Hematopoietic multipotent progenitor cell (in vitro differentiated cells): Measurements from ENCODE around the gene NAA25. TPM values are rescaled to one million over a fixed set of nuclear protein-coding genes. Genes with fewer than 3 reads are reported as not detected.
"Not testable (repeated sequence)": the region's sequence is repeated elsewhere in the genome, so short reads cannot be mapped to it uniquely, and the experiment has no call there.

ENCODE experiments used
- DNase-seq, 3 donors: peaks; one replicate each; pipeline ENCODE4 v3.0.0-alpha.2; 2011 to 2015; ENCODE audit warnings: low read depth in 2 of 3, low spot score in 2 of 3
- total RNA-seq: library from RNA; depleted of rRNA; stranded (reverse); fragments of >200 nt; gene quantifications from one replicate; pipeline ENCODE4 v1.2.3, GENCODE V29; 2012

The NAA25 gene
- total RNA-seq, 1 donor: 9.7 TPM

- no peak for DNase-seq
Measured at GRCh38 chr12:112066566-112066965, 42.0 kb downstream of the NAA25 start.

GRCh38 chr12:112063273-112063672, 45.3 kb downstream of the NAA25 start:
- no peak for DNase-seq

GRCh38 chr12:112061137-112061536, 47.4 kb downstream of the NAA25 start:
- DNase-seq: no peak

GRCh38 chr12:112049351-112049750, 59.2 kb downstream of the NAA25 start:
- no peak for DNase-seq

- no peak for DNase-seq
Measured at GRCh38 chr12:112046003-112046402, 62.6 kb downstream of the NAA25 start.

GRCh38 chr12:112036614-112037013, 72.0 kb downstream of the NAA25 start:
- DNase-seq: not testable (repeated sequence)

- no peak for DNase-seq
Measured at GRCh38 chr12:112035219-112035785, 73.3 kb downstream of the NAA25 start.

GRCh38 chr12:112032292-112032691, 76.3 kb downstream of the NAA25 start:
- DNase-seq: no peak

- no peak for DNase-seq
Measured at GRCh38 chr12:112031472-112031871, 77.1 kb downstream of the NAA25 start.

GRCh38 chr12:112029301-112029700, 79.3 kb downstream of the NAA25 start:
- peak in 2 of 3 donors; percentile 27 to 65 for DNase-seq

GRCh38 chr12:112025808-112026375, 82.7 kb downstream of the NAA25 start:
- DNase-seq: no peak

GRCh38 chr12:112023759-112024396, 84.7 kb downstream of the NAA25 start:
- DNase-seq: no peak

GRCh38 chr12:112022241-112023016, 86.2 kb downstream of the NAA25 start:
- DNase-seq: no peak

- no peak for DNase-seq
Measured at GRCh38 chr12:112020947-112021457, 87.6 kb downstream of the NAA25 start.

- DNase-seq: no peak
Measured at GRCh38 chr12:112018571-112019237, 89.9 kb downstream of the NAA25 start.

GRCh38 chr12:112017041-112017440, 91.5 kb downstream of the NAA25 start:
- DNase-seq: no peak

GRCh38 chr12:112015938-112016337, 92.6 kb downstream of the NAA25 start:
- no peak for DNase-seq

- DNase-seq: peak; percentile 45 to 64 (median 62)
Measured at GRCh38 chr12:112013601-112014402, 94.8 kb downstream of the NAA25 start.

- DNase-seq: peak; percentile 99 to 100 (median 99)
Measured at GRCh38 chr12:112012775-112013600, 95.6 kb downstream of the NAA25 start, which contains the start of the genes ERP29 and TMEM116. Gene ERP29 (plus strand): TSS chr12:112013426. CDS start chr12:112013466, 40 bp downstream. Gene TMEM116 (minus strand): TSS chr12:112013165. CDS start chr12:112005270, 7,895 bp downstream.
